Ectodermal cell (in vitro differentiated cells): ENCODE results near the gene CDK5.

Source experiments
- H3K27ac ChIP-seq: 2 replicates; pipeline ENCODE4 v1.7.0; 2013; ENCODE audit warnings: mild to moderate bottlenecking, low read depth, low read length; ENCODE audit not compliant: insufficient read depth, poor library complexity, severe bottlenecking
- H3K27me3 ChIP-seq: 2 replicates; pipeline ENCODE4 v1.7.0; 2013; ENCODE audit warnings: mild to moderate bottlenecking, low read length; ENCODE audit not compliant: insufficient read depth, control insufficient read depth, poor library complexity, severe bottlenecking
- H3K36me3 ChIP-seq: one replicate; pipeline ENCODE4 v1.7.0; 2013; ENCODE audit warnings: low read length; ENCODE audit not compliant: control insufficient read depth, insufficient read depth
- H3K4me1 ChIP-seq: one replicate; pipeline ENCODE4 v1.7.0; 2013; ENCODE audit warnings: low read length; ENCODE audit not compliant: control insufficient read depth, insufficient read depth
- H3K4me3 ChIP-seq: 2 replicates; pipeline ENCODE4 v1.7.0; 2013; ENCODE audit warnings: low read depth, low read length, control low read depth; ENCODE audit not compliant: insufficient read depth
- H3K9me3 ChIP-seq: 2 replicates; pipeline ENCODE4 v1.7.0; 2013; ENCODE audit warnings: mild to moderate bottlenecking, low read length, moderate library complexity; ENCODE audit not compliant: control insufficient read depth
- WGBS, 2 experiments: methylation state at CpG; one replicate each; pipeline ENCODE4 v1.1.7; 2013; ENCODE audit warnings: missing lambda C conversion rate in 2 of 2; 5-methylcytosine and 5-hydroxymethylcytosine counted together

The CDK5 gene

GRCh38 chr7:151062399-151063211 lies 4.9 kb upstream of the CDK5 start:
- WGBS, 2 experiments = 2% methylated on average over 39 to 43 of the region's 43 CpGs
- Histone ChIP-seq H3K9me3 (no peaks in the 10 kb centered on the region), H3K4me3 (peak overlapping the region; percentile 33), H3K36me3 (peaks cover 15% of the 10 kb centered on the region), H3K27me3 (peaks cover 21% of the 10 kb centered on the region), H3K4me1 (peaks cover 32% of the 10 kb centered on the region), H3K27ac (no peak overlapping the region)

GRCh38 chr7:151062111-151062398 lies 4.4 kb upstream of the CDK5 start:
- H3K36me3 ChIP-seq = peaks cover 11% of the 10 kb centered on the region
- WGBS, 2 experiments = 12 to 15% methylated on average over 11 of the region's 11 CpGs
- no peak overlapping the region for H3K27ac ChIP-seq
- peaks cover 34% of the 10 kb centered on the region for H3K4me1 ChIP-seq
- H3K9me3 ChIP-seq = no peaks in the 10 kb centered on the region
- peak overlapping the region; percentile 33 for H3K4me3 ChIP-seq
- peaks cover 24% of the 10 kb centered on the region for H3K27me3 ChIP-seq

GRCh38 chr7:151061213-151062110 lies 3.8 kb upstream of the CDK5 start:
- Histone ChIP-seq H3K9me3 (no peaks in the 10 kb centered on the region), H3K27me3 (peaks cover 30% of the 10 kb centered on the region), H3K36me3 (peaks cover 11% of the 10 kb centered on the region), H3K27ac (no peak overlapping the region), H3K4me1 (peaks cover 36% of the 10 kb centered on the region), H3K4me3 (peak overlapping the region; percentile 33)
- WGBS, 2 experiments = 28 to 31% methylated on average over 33 of the region's 33 CpGs

GRCh38 chr7:151060416-151061212 lies 2.9 kb upstream of the CDK5 start:
- Histone ChIP-seq H3K9me3 (no peaks in the 10 kb centered on the region), H3K27me3 (peaks cover 38% of the 10 kb centered on the region), H3K4me1 (peaks cover 36% of the 10 kb centered on the region), H3K27ac (no peak overlapping the region), H3K36me3 (peaks cover 11% of the 10 kb centered on the region), H3K4me3 (peak overlapping the region; percentile 80)
- 8 to 9% methylated on average over 21 of the region's 21 CpGs for WGBS, 2 experiments

- Histone ChIP-seq H3K27ac (no peak overlapping the region), H3K9me3 (no peaks in the 10 kb centered on the region), H3K36me3 (peaks cover 7% of the 10 kb centered on the region), H3K27me3 (peaks cover 39% of the 10 kb centered on the region), H3K4me1 (peaks cover 36% of the 10 kb centered on the region), H3K4me3 (peak overlapping the region; percentile 80)
- WGBS, 2 experiments = 0 to 1% methylated on average over 17 of the region's 17 CpGs
Observed at GRCh38 chr7:151060113-151060415, 2.4 kb upstream of the CDK5 start.

GRCh38 chr7:151059367-151060112 lies 1.8 kb upstream of the CDK5 start, which contains the start of gene SLC4A2:
Gene SLC4A2, plus strand, starts transcription at chr7:151059589. Its CDS starts 2,399 bp downstream, at chr7:151061988.
- peaks cover 36% of the 10 kb centered on the region for H3K4me1 ChIP-seq
- H3K27ac ChIP-seq = peak within 1 kb of the TSS; percentile 52
- peaks cover 2% of the 10 kb centered on the region for H3K36me3 ChIP-seq
- 1% methylated on average over 65 to 75 of the region's 75 CpGs for WGBS, 2 experiments
- H3K27me3 ChIP-seq = peaks cover 39% of the 10 kb centered on the region
- peak within 1 kb of the TSS; percentile 80 for H3K4me3 ChIP-seq
- H3K9me3 ChIP-seq = no peaks in the 10 kb centered on the region

DNA sequence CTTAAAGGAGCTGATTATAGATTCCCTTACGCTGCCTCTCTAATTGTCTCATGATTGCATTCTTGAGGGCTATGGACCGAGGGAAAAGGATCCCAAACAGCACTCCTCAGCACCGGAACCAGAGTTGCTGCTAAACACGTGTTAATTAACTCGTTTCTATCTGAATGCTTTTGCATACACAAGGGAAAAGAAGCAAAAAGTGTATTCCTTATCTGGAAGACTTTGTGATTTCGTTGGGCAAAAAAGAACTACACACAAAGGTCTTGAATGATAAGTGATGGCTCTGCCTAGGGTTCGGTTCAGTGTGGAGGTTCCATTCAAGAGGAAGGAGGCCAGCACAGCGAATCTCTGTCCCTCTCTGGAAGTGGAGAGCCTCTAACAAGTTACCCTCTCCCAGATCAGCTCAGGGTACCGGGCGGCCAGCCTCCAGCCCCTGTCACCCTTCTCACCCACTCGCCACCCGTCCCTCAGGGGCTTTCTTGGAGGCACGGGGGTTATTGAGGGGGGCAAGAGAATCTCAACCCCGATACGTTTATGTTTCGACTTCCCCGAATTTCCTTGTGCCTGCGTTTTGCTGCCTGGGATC lies 1.2 kb upstream of the CDK5 start:
- peaks cover 36% of the 10 kb centered on the region for H3K4me1 ChIP-seq
- no peaks in the 10 kb centered on the region for H3K36me3 ChIP-seq
- H3K27me3 ChIP-seq = peaks cover 39% of the 10 kb centered on the region
- H3K27ac ChIP-seq = peak overlapping the region; percentile 52
- H3K9me3 ChIP-seq = no peaks in the 10 kb centered on the region
- peak overlapping the region; percentile 80 for H3K4me3 ChIP-seq
- WGBS, 2 experiments = 19 to 20% methylated on average over 18 of the region's 18 CpGs

GRCh38 chr7:151057989-151058780 lies 488 bp upstream of the CDK5 start:
- Histone ChIP-seq H3K9me3 (no peaks in the 10 kb centered on the region), H3K27ac (peak overlapping the region; percentile 6), H3K27me3 (peaks cover 39% of the 10 kb centered on the region), H3K36me3 (no peaks in the 10 kb centered on the region), H3K4me3 (peak overlapping the region; percentile 80), H3K4me1 (peaks cover 36% of the 10 kb centered on the region)
- WGBS, 2 experiments = 6 to 8% methylated on average over 46 of the region's 46 CpGs
